HCT116 (cell line): ENCODE results near the gene OR5A1. TPM values are rescaled to one million over a fixed set of nuclear protein-coding genes. Genes with fewer than 3 reads are reported as not detected.

Source experiments
- ATAC-seq: fragments of 200-7000 bp; cut with Tn5 transposase; 2 replicates; pipeline ENCODE4 v1.9.1; 2020; ENCODE audit warnings: mild to moderate bottlenecking, moderate library complexity
- BruUV-seq: library from RNA; stranded (reverse); fragments of 400-500 nt; replicated peaks from 2 replicates; lab custom pipeline; 2021; lab: Mats Ljungman, UMichigan
- CTCF ChIA-PET: fragments of 300-600 bp; sonication (Branson Sonifier 250); formaldehyde crosslinking; loops from one replicate; lab custom pipeline; 2021; ENCODE audit warnings: antibody characterized with exemption; lab: Charles Lee
- POLR2A ChIA-PET: fragments of 300-600, 350-600 bp; sonication (Branson Sonifier 250); formaldehyde crosslinking; loops from one replicate; lab custom pipeline; 2021; ENCODE audit warnings: antibody characterized with exemption; lab: Charles Lee
- RAD21 ChIA-PET, 2 experiments: fragments of 300-600 bp; sonication (Branson Sonifier 250); formaldehyde crosslinking; loops; one replicate each; lab custom pipeline; 2023; ENCODE audit warnings: low total read pairs in 2 of 2; ENCODE audit not compliant: uncharacterized antibody in 2 of 2, unreplicated experiment in 2 of 2, low non-redundant PET in 1 of 2; lab: Charles Lee
- DNase-seq: peaks from one replicate; pipeline ENCODE4 v3.0.0-alpha.2; 2010; ENCODE audit warnings: low read depth, low spot score
- H2AFZ ChIP-seq: fragments of 200-600 bp; shearing (Covaris generic), sonication (generic); 2 replicates; pipeline ENCODE4 v1.6.1; 2017; ENCODE audit warnings: low read depth, mixed run types, mixed read lengths, antibody characterized with exemption, low read length; ENCODE audit not compliant: poor library complexity, severe bottlenecking
- H3K27ac ChIP-seq: 2 replicates; pipeline ENCODE4 v1.5.1; 2012; ENCODE audit warnings: low read depth, low read length
- H3K27me3 ChIP-seq: fragments of 200-600 bp; sonication (generic); 2 replicates; pipeline ENCODE4 v1.6.1; 2016; ENCODE audit warnings: mixed run types, low read length, mixed read lengths; ENCODE audit not compliant: insufficient read depth
- H3K36me3 ChIP-seq, 2 experiments: fragments of 200-500 bp in 1 of 2; fragments of 200-600 bp in 1 of 2; sonication (Bioruptor generic) in 1 of 2; sonication (generic) in 1 of 2; 2 replicates each; pipeline versions ENCODE4 v1.5.1 to v1.6.1; 2014 to 2016; ENCODE audit warnings: low read length in 2 of 2, inconsistent platforms in 1 of 2, mixed read lengths in 1 of 2, mixed run types in 1 of 2; ENCODE audit not compliant: insufficient read depth in 2 of 2, control insufficient read depth in 1 of 2
- H3K4me1 ChIP-seq, 2 experiments: fragments of 200-600 bp in 1 of 2; sonication (generic) in 1 of 2; 2 replicates each; pipeline versions ENCODE4 v1.5.1 to v1.6.1; 2012 to 2017; ENCODE audit warnings: low read length in 2 of 2, inconsistent platforms in 1 of 2, mild to moderate bottlenecking in 1 of 2, mixed read lengths in 1 of 2, mixed run types in 1 of 2, moderate library complexity in 1 of 2; ENCODE audit not compliant: insufficient read depth in 2 of 2, control insufficient read depth in 1 of 2
- H3K4me2 ChIP-seq: fragments of 200-600 bp; sonication (generic); 2 replicates; pipeline ENCODE4 v1.6.1; 2017; ENCODE audit warnings: mixed run types, low read length, mixed read lengths
- H3K4me3 ChIP-seq, 2 experiments: fragments of 200-600 bp in 1 of 2; sonication (generic) in 1 of 2; replicated peaks in 1 of 2; 2 replicates each; pipeline ENCODE4 v1.5.1; 2011 to 2016; ENCODE audit warnings: low read length in 2 of 2, control low read depth in 1 of 2, low read depth in 1 of 2, mild to moderate bottlenecking in 1 of 2, mixed read lengths in 1 of 2, mixed run types in 1 of 2
- H3K79me2 ChIP-seq: fragments of 200-600 bp; sonication (generic); 2 replicates; pipeline ENCODE4 v1.6.1; 2017; ENCODE audit warnings: mild to moderate bottlenecking, mixed run types, low read length, moderate library complexity, mixed read lengths; ENCODE audit not compliant: insufficient read depth
- H3K9ac ChIP-seq: fragments of 200-600 bp; sonication (generic); 2 replicates; pipeline ENCODE4 v1.6.1; 2016; ENCODE audit warnings: low read length, mixed read lengths
- H3K9me2 ChIP-seq: fragments of 200-600 bp; sonication (generic), shearing (Covaris generic); 2 replicates; pipeline ENCODE4 v1.6.1; 2017; ENCODE audit warnings: mixed run types, mild to moderate bottlenecking, moderate library complexity; ENCODE audit not compliant: insufficient read depth
- H3K9me3 ChIP-seq, 2 experiments: fragments of 200-500 bp in 1 of 2; fragments of 200-600 bp in 1 of 2; sonication (Bioruptor generic) in 1 of 2; sonication (generic) in 1 of 2; 2 replicates each; pipeline ENCODE4 v1.6.1; 2014 to 2017; ENCODE audit warnings: low read length in 2 of 2, mixed read lengths in 2 of 2, inconsistent platforms in 1 of 2, low read depth in 1 of 2, mild to moderate bottlenecking in 1 of 2, mixed run types in 1 of 2, moderate library complexity in 1 of 2; ENCODE audit not compliant: control insufficient read depth in 1 of 2, insufficient read depth in 1 of 2
- H4K20me1 ChIP-seq: fragments of 200-600 bp; sonication (generic), shearing (Covaris generic); 2 replicates; pipeline ENCODE4 v1.6.1; 2017; ENCODE audit warnings: mixed run types, mild to moderate bottlenecking, moderate library complexity; ENCODE audit not compliant: insufficient read depth
- CBX3 ChIP-seq: IDR thresholded peaks from 2 replicates; pipeline ENCODE4 v1.6.1; 2012; ENCODE audit warnings: low read depth
- EGR1 ChIP-seq: IDR thresholded peaks from 2 replicates; pipeline ENCODE4 v1.6.1; 2012; ENCODE audit warnings: low read depth
- EZH2 ChIP-seq: fragments of 200-600 bp; sonication (generic); IDR thresholded peaks from 2 replicates; pipeline ENCODE4 v1.6.1; 2017; ENCODE audit warnings: antibody characterized with exemption, mixed run types
- EZH2phosphoT487 ChIP-seq: fragments of 200-600 bp; IDR thresholded peaks from 2 replicates; pipeline ENCODE4 v1.6.1; 2018; ENCODE audit warnings: antibody characterized with exemption, borderline replicate concordance
- FOSL1 ChIP-seq: IDR thresholded peaks from 2 replicates; pipeline ENCODE4 v1.6.1; 2012; ENCODE audit warnings: low read depth
- POLR2A ChIP-seq: IDR thresholded peaks from 2 replicates; pipeline ENCODE4 v1.7.0; 2011; ENCODE audit warnings: borderline replicate concordance; ENCODE audit not compliant: insufficient read depth, insufficient read length; ENCODE audit errors: extremely low read depth
- RAD21 ChIP-seq: IDR thresholded peaks from 2 replicates; pipeline ENCODE4 v1.6.1; 2012; ENCODE audit warnings: low read depth, mild to moderate bottlenecking
- SIN3A ChIP-seq: IDR thresholded peaks from 2 replicates; pipeline ENCODE4 v1.6.1; 2012; ENCODE audit warnings: low read depth
- SP1 ChIP-seq: IDR thresholded peaks from 2 replicates; pipeline ENCODE4 v1.6.1; 2012; ENCODE audit warnings: low read depth
- SRF ChIP-seq: IDR thresholded peaks from 2 replicates; pipeline ENCODE4 v1.6.1; 2012; ENCODE audit warnings: low read depth
- TCF7L2 ChIP-seq: IDR thresholded peaks from 2 replicates; pipeline ENCODE4 v1.7.0; 2011; ENCODE audit warnings: borderline replicate concordance, inconsistent platforms; ENCODE audit not compliant: insufficient read depth, insufficient read length; ENCODE audit errors: extremely low read depth
- YY1 ChIP-seq: IDR thresholded peaks from 2 replicates; pipeline ENCODE4 v1.6.1; 2011; ENCODE audit warnings: low read length, low read depth, moderate library complexity, mild to moderate bottlenecking; ENCODE audit not compliant: insufficient replicate concordance; ENCODE audit errors: extremely low read depth
- intact Hi-C: fragments of 100-400 bp; cut with micrococcal nuclease; formaldehyde crosslinking; loops from 2 replicates; pipeline ENCODE4 v1.10.0; 2022
- total RNA-seq: library from RNA; stranded (reverse); gene quantifications from one replicate; pipeline ENCODE4 v1.2.1, GENCODE V29; 2021; ENCODE audit not compliant: unreplicated experiment
- TF ChIP-seq, protein P1 (sequence below), 3 experiments: fragments of 200-600 bp in 1 of 3; sonication (generic) in 1 of 3; IDR thresholded peaks in 2 of 3; conservative IDR thresholded peaks in 1 of 3; 2 replicates each; pipeline ENCODE4 v1.5.1; 2012 to 2017; ENCODE audit warnings: low read depth in 2 of 3, low read length in 2 of 3, antibody characterized with exemption in 1 of 3, borderline replicate concordance in 1 of 3, control low read depth in 1 of 3, mild to moderate bottlenecking in 1 of 3, mixed read lengths in 1 of 3, mixed run types in 1 of 3, moderate library complexity in 1 of 3; ENCODE audit not compliant: insufficient read depth in 1 of 3
- TF ChIP-seq, protein P2 (sequence below): IDR thresholded peaks from 2 replicates; pipeline ENCODE4 v1.6.1; 2012
- TF ChIP-seq, protein P3 (sequence below): IDR thresholded peaks from 2 replicates; pipeline ENCODE4 v1.6.1; 2012

The OR5A1 gene
- total RNA-seq, 1 experiment from 2014 or later, result not detected

DNA sequence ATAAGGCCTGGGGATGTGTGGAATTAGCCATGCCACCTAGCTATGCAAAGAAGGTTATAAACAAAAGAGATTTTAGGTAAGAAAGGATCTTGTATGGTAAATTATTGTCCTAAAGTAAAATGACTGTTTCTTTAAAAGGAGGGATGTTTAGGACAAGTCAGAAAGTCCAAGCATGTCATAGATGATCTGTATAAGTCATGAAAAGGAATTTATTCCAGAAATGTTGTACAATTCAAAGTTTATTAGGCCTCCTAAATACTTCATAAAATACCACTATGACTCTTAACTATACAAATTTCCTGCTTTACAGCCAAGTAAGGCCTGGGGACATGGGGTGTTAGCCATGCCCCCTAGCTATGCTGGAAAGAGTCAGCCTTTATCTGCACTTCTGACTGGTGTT is 32.7 kb upstream of the OR5A1 start:
- Histone ChIP-seq H3K36me3 (no peaks in the 10 kb centered on the region), H3K27me3 (no peaks in the 10 kb centered on the region), H3K4me1 (no peaks in the 10 kb centered on the region), H3K27ac (no peak overlapping the region), H3K4me2 (no peak overlapping the region), H3K9me2 (no peaks in the 10 kb centered on the region), H3K9me3 (peaks cover 9 to 16% of the 10 kb centered on the region in 2 experiments; a peak in 2 of 4 replicates), H3K4me3 (no peak overlapping the region), H3K79me2 (no peaks in the 10 kb centered on the region), H2AFZ (no peak overlapping the region), H3K9ac (no peak overlapping the region), H4K20me1 (no peaks in the 10 kb centered on the region)
- POLR2A ChIA-PET, result no interaction called here
- intact Hi-C loops, result no loop called here
- DNase-seq (no peak), ATAC-seq (no peak)
- RAD21 ChIA-PET, result no interaction called here
- CTCF ChIA-PET, result no interaction called here
- TF ChIP-seq, protein P1, sequence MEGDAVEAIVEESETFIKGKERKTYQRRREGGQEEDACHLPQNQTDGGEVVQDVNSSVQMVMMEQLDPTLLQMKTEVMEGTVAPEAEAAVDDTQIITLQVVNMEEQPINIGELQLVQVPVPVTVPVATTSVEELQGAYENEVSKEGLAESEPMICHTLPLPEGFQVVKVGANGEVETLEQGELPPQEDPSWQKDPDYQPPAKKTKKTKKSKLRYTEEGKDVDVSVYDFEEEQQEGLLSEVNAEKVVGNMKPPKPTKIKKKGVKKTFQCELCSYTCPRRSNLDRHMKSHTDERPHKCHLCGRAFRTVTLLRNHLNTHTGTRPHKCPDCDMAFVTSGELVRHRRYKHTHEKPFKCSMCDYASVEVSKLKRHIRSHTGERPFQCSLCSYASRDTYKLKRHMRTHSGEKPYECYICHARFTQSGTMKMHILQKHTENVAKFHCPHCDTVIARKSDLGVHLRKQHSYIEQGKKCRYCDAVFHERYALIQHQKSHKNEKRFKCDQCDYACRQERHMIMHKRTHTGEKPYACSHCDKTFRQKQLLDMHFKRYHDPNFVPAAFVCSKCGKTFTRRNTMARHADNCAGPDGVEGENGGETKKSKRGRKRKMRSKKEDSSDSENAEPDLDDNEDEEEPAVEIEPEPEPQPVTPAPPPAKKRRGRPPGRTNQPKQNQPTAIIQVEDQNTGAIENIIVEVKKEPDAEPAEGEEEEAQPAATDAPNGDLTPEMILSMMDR (IDR thresholded peaks at IDR 0.05 in 2 of 3, conservative IDR thresholded peaks at IDR 0.05 in 1 of 3; ENCODE audit: borderline replicate concordance in 1 of 3, insufficient read depth in 1 of 3, low read depth in 2 of 3, low read length in 2 of 3), result no peak
- TF ChIP-seq EGR1 (no peak), SP1 (no peak), POLR2A (no peak), YY1 (no peak), EZH2phosphoT487 (no peak), EZH2 (no peak), TCF7L2 (no peak), SIN3A (no peak), FOSL1 (no peak), SRF (no peak), CBX3 (no peak; the same call in 1 of the 2 replicates), RAD21 (no peak)
- TF ChIP-seq, protein P2, sequence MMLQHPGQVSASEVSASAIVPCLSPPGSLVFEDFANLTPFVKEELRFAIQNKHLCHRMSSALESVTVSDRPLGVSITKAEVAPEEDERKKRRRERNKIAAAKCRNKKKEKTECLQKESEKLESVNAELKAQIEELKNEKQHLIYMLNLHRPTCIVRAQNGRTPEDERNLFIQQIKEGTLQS, result no peak
- TF ChIP-seq, protein P3, sequence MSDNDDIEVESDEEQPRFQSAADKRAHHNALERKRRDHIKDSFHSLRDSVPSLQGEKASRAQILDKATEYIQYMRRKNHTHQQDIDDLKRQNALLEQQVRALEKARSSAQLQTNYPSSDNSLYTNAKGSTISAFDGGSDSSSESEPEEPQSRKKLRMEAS, result no peak
- no TSS peak for BruUV-seq
